Measurements from ENCODE around the gene FBP2.

DNA sequence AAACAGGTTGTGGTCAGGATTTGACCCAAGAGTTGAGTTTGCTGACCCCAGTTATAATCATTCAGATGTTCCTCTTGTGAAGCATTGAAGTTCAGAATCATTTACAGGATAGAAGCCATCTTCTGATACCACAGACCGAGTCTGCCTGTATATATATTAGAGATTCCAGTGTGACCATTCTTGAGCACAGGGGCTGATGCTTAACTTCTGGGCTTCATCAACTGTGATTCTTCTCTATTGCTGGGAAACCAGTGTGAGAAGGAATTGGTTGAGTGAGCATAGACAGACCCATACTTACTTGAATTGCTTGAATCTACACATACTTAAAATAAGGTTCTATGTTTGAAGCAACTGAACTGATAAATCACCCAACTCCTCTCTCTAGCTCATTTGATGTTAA lies 66.7 kb downstream of the FBP2 start:
- TF ChIP-seq, protein P1, sequence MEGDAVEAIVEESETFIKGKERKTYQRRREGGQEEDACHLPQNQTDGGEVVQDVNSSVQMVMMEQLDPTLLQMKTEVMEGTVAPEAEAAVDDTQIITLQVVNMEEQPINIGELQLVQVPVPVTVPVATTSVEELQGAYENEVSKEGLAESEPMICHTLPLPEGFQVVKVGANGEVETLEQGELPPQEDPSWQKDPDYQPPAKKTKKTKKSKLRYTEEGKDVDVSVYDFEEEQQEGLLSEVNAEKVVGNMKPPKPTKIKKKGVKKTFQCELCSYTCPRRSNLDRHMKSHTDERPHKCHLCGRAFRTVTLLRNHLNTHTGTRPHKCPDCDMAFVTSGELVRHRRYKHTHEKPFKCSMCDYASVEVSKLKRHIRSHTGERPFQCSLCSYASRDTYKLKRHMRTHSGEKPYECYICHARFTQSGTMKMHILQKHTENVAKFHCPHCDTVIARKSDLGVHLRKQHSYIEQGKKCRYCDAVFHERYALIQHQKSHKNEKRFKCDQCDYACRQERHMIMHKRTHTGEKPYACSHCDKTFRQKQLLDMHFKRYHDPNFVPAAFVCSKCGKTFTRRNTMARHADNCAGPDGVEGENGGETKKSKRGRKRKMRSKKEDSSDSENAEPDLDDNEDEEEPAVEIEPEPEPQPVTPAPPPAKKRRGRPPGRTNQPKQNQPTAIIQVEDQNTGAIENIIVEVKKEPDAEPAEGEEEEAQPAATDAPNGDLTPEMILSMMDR (conservative IDR thresholded peaks at IDR 0.05 in 1 of 2, IDR thresholded peaks at IDR 0.05 in 1 of 2; ENCODE audit: low read depth in 1 of 2, low read length in 2 of 2): no peak
- no peak for TF ChIP-seq EZH2 (IDR thresholded peaks at IDR 0.05; ENCODE audit: low read length, missing control alignments)
